COLO668 (cell line): ENCODE measurements around the gene MFSD6.

ENCODE experiments used
- DNase-seq: peaks from one replicate; lab custom pipeline; 2025; ENCODE audit not compliant: unreplicated experiment; lab: John Stamatoyannopoulos, UW

The MFSD6 gene

DNA sequence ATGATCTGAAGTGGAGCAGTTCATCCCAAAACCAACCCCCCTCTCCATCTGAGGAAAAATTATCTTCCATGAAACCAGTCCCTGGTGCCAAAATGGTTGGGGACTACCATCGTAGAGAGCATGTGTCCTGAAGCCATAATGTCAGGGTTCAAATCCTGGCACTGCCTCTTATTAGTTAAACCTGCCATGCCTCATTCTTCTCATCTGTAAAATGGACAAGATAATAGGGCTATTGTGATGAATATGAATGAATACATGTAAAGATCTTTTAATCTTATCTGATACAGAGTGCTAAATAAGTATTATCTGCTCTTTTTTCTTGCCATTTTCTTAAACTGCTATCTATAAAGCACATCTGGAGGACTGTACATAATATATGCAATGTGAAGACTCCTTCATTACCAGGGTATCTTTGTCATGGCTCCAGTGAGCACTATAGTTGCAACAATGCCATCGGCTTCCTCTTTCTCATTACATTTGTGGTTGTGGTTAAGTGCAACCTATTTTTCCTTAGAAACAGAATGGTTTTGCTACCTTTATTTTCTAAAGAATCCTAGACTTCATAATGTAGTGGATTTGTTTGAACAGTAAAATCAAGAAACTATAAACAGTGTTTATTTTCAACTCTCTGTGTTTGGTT lies 27.0 kb downstream of the MFSD6 start:
- no peak for DNase-seq

DNA sequence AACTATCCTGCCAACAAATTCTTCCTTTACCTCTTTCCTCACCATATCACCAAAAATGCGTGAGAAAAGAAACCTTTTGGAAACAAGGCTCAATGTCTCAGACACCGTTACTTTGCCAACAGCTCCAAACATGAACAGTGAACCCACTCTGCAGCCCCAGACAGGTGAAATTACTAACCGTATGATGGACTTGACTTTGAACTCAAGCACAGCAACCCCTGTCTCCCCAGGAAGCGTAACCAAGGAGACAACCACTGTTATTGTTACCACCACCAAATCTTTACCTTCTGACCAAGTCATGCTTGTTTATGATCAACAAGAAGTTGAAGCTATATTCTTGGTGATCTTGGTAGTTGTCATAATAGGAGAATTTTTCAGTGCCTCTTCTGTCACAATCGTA lies 28.4 kb downstream of the MFSD6 start:
- no peak for DNase-seq

DNA sequence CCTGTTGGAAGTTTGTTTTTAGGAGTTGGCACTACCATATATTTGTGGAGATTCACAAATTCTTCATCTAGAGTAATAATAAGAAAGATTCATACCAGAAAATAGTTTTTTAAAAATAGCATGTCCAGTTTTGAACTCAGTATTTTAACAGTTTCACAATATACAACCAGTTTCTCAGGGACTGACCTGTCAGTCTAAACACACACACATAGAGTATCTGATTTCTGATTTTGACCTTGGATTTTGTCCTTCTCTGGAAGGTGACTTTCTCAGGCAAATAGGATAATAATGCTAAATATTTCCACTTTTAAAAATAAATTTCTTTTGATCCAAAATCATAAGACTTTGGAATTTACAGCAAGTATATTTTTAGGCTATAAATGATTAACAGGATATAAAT lies 32.0 kb downstream of the MFSD6 start:
- DNase-seq = no peak

DNA sequence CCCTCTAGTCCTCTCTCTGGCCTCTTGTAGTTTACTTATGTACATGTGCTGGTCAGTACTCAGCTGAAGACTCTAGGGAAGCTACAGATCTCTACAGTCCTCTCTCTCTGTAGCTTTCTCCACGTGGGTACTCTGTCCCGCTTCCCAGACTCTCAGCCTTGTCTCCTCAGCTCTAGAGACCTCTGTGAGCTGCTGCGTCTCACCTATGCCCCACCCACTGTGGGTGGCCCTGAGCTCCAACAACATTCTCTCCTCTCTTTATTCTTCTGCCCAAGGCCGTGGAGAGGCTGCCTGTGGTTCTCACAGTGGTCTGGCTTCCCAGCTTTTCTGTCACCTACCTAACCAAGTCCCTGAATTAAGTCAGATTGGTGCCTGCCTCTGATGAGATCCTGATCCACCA lies 33.4 kb downstream of the MFSD6 start:
- DNase-seq = no peak

DNA sequence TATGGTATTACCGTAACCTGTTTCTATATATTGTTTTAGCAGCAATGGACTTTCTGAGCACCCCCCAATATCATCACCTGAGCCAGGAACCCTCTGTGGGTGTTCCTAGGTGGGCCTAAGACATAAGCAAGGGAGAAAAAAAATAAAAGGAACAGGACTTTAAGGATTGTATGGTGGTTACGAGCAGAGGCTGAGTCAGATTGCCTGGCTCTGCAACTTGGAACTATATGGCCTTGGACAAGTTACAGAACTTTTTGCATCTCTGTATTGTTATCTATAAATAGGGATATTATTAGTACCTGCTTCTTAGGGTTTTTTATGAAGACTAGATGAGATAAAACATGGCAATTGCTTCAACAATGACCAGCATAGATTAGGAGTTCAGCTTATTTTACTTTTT lies 34.9 kb downstream of the MFSD6 start:
- no peak for DNase-seq

DNA sequence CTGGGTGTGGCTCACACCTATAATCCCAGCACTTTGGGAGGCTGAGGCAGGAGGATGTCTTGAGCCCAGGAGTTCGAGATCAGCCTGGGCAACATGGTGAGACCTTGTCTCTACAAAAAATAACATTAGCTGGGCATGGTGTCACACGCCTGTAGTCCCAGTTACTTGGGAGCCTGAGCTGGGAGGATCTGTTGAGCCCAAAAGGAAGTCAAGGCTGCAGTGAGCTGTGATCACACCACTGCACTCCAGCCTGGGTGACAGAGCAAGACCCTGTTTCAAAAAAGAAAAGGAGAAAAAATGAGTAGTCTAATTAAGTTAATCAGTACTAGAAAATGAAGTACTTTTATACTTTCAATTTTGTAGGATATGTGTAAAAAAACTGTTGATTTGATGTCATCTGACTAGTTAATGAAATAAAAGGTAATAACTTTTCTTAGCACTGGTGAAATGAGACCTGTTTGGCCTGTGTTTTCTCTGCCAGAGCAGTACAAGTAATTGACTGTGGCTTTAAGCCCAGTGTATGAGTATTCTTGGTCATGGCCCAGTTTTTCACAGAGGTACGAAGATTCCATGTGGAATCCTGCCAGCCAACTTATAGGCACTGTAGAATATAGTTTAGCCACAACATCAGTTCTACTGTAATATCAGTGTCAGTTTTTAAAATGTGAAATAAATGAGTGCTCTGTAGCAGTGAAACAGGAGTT lies 35.8 kb downstream of the MFSD6 start:
- no peak for DNase-seq

DNA sequence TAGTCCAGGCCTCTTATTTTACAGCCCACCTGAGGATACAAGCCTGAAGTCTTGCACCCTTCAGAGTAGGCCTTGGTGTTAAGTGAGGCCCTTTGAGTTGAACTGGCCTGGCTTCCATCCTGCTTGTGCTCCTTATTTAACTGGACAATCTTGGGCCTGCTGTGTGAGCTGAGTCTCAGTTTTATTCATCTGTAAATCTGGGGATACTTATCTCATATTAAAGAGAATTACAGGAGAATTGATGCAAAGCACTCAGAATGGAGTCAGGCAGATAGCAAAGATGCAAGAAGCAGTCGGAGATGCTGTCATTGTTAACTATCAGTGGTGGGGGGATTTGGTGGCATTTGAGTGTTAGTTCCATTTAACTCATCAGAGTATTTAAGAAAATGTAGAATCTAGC lies 36.8 kb downstream of the MFSD6 start:
- no peak for DNase-seq

DNA sequence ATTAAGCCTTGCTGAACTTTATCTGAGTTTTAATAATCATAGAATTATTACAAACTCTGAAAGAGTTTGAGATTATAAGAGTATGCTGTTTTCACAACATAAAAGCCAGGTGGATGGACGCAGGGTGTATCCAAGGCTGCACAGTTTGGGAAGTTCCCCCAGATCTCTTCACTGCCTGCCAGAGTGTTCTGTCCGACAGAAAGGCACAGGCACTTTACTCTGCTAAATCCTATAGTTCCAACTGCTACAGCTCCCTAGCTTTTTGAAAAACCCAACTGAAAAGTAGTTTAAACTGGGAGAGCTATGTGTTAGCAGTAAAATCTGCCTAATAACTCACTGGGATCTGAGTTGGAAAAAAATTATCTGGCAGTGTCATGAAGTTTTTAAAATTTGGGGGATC lies 38.0 kb downstream of the MFSD6 start:
- no peak for DNase-seq

DNA sequence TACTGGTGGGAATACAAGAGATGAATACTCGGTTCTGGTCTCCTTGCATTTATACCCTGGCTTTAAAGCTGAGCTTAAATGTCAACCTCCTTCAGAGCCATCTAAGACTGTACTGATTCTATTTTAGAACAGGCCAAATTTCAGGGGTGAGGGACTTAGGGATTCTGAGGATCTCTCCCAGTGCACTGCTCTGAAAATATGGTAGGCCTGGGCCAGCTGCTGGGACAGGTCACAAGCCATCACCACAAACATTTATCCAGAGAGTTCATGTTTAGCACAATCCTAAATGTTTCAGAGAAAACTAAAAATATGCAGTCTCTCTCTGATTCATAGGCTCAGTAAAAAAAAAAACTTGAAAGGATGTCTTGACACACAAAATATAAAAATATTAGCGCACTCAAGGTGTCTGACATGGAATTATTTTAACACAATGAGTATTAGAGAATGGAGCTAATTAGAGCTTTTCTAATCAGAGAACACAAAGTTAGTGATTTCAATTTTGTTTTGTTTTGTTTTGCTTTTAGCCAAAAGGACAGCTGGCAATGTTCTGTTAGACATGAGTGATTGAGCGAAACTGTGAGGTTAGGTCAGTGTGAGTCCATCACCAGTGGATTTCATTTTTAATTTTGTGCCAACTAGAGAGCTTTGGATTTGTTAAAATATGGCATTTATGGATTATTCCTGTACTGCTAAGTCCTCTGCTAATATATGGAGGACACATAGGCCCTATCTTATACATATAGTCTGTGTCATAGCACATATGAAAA lies 38.8 kb downstream of the MFSD6 start:
- DNase-seq = no peak

DNA sequence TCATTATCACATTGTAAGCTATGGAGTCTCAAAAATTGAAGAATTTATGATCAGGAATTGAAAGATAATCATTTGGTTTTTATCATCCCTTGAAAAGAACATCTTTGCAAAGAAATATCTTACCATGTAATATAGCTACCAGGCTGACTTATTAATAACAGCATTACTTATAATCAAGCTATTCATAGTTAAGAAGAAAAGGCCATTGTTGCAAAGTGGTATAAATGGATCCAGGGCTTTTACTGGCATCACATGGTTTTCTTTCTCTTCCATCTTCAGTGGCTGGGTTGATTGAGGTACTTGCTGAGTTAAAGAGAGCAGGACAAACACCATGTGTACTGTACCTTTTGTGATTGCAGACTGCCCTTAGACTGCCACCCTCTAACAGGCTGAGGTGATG lies 39.6 kb downstream of the MFSD6 start:
- DNase-seq = no peak

DNA sequence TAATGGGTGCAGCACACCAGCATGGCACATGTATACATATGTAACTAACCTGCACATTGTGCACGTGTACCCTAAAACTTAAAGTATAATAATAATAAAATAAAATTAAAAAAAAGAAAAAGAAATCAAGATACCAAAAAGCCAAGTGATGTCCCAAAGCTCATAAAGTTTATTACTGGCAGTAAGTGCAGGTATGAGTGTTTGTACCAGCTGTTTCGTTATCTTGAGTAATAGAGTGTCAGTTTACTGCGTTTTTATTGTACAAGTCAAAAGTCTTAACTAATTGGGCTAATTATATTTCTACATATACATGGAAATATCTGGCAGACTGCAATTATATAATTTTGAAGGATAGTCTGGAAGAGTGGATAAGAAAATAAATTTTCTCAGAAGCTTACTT lies 41.8 kb downstream of the MFSD6 start:
- DNase-seq = no peak

DNA sequence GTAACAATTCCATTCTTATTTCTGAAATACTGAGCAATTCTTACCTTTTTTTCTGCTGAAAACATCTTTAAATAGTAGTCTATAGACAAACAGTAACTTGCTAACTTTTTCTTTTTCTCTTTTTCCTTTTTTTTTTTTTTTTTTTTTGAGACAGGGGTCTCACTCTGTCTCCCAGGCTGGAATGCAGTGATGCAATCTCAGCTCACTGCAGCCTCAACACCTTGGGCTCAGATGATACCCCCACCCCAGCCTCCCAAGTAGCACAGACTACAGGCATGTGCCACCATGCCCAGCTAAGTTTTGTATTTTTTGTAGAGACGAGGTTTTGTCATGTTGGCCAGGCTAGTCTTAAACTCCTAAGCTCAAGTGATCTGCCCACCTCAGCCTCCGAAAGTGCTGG lies 42.2 kb downstream of the MFSD6 start:
- DNase-seq = no peak

DNA sequence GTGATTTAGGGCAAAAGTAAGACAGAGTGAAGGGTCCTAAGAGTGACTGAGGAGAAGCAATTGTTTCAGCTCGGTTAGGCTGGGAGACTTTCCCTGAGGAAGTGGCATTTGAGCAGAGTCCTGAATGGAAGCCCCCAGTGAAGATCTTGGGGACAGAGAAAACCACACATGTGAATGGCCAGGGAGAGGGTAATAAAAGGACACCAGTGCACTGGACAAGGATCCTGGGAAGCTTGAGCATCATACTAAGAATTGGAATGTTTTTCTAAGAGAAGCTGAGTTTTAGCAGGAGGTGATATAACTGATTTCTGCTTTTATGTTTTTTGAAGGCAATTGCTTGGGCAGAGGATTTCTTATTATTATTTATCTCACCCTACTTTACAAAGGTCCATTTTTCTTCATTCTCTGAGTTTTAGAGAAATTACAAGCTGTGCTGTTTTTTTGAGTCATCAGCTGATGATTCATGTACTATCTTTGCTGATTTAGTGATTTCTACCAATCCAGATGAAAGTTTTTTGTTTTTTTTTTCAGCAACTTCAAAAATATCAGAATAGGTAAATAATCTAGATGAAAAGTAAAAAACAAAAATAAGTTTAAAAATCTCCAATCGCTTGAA lies 43.5 kb downstream of the MFSD6 start:
- no peak for DNase-seq

DNA sequence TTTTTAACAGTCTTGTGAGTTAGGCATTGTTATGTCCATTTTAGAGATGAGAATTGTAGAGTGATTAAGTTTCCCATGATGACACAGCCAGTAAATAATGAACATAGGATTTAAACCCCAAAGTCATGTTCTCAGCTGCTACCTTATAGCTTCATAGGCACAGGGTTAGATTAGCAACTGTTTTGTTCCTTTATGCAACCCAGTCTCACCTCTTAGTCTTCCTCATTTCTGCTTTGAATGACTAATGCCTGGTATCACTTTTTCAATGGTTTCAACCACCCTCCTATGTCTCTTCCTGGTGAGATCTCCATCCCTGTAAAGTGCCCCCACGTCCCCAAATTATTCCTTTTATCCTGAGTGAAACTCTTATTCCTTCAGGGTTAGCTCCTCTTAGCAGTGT lies 44.3 kb downstream of the MFSD6 start:
- no peak for DNase-seq

DNA sequence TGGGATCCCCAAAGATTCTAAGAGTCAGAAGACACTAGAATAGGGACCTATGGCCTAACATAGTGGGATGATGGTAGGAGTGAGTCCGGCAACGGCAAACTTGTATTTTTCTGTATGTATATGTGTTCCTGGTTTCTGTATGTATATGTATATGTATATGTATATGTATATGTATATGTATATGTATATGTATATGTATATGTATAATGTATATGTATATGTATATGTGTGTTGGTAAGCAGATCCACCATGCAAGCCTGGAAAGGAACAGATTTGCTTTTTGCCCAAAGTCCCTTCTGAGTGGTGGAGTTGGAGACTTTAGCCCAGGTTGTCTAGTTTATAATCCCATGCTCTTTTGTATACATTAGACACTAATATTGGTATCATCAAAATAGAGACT lies 46.6 kb downstream of the MFSD6 start:
- no peak for DNase-seq

DNA sequence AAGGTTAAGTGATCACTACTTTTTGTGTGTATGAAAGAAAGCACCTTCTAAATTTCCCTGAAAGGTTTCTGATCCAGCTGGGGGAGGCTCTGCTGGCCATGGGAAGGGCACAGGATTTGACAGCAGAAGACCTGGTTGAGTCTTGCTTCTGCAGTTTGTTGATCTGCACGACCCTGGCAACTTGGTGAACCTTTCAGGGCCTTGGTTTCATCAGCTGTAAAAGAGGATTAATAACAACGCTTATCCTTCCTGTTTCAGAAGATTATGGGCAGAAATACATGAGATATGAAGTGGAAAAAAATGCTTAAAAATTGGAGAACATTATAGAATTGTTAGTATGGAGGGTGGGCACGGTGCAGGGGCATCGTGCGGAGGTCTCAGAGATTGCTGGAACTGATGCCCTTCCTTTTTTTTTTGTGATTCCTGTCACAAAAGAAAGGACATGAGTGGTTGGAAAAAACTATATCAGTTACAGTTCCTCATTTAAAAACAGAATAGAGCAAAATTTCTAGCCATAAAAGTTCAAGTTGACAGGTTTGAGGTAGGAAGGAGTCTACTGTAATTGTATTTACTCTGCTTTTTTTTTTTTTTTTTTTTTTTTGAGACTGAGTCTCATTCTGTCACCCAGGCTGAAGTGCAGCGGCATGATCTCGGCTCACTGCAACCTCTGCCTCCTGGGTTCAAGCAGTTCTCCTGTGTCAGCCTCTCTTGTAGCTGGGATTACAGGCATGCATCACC lies 47.4 kb downstream of the MFSD6 start:
- no peak for DNase-seq

DNA sequence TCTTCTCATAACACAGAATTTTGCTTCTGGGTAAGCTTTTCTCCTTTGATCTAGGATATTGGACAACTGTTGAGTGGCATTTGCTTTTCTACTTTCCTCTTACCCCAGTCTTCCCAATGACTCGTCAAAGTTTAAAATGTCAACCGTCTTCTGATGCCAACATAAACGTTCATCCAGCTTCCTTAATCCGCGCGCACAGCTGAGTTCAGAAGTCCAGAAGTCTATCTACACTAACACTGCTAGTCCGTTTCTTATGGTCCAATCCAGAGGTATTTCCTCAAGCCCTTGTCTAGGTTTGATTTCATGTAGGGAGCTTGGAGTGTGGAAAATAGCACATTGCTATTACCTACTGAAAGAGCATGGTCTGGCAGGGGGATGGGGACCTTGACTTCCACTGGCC lies 48.7 kb downstream of the MFSD6 start:
- no peak for DNase-seq

DNA sequence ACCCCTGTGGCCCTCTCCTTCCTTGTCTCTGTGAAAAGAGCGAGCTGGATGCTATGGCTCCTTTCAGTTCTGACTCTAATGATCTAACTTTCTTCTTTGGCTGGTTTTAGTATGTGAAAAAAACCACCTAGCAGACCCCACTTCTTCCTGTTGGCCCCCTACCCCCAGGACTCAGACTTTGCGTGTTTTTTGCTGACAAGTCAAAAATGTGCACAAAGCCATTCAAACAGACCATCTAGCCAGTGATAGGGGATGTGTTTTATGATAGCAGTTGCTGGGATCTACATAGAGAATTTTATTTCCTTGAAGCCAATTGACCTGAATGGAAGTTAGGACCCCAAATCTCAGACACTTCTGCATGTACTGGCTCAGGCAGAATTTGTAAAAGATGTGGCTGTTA lies 49.1 kb downstream of the MFSD6 start:
- DNase-seq = no peak

DNA sequence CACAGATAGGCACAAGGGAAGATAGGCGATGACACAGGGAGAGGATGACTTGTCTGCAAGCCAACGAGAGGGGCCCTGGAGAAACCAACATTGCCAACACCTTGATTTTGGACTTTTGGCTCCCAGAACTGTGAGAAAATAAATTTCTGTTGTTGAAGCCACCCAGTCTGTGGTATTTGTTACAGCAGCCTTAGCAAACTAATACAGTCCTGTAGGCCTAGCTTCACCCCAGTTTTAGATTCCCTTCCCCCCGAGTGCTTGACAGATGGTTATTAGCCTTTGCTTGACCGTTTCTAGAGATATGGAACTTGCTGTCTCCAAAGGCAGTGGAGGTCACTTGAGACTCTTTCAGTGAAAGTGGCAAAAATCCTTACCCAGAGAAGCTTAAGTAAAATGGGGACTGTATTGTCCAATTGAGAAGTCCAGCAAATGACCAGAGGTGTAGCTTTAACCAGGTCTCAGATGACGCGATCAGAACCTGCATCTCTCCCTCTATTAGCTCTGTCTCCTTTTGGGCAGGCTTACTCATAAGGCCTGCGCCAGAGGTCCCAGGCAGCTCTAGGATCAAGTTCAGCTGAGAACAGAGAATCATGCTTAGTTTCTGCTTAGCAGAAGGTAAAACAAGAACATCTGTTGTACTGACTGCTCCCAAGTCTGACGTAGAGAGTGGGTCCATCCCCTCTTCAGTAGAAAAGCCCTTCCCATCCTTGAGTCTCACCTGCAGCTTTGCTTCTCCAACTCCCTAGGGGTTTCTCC lies 50.4 kb downstream of the MFSD6 start:
- no peak for DNase-seq

DNA sequence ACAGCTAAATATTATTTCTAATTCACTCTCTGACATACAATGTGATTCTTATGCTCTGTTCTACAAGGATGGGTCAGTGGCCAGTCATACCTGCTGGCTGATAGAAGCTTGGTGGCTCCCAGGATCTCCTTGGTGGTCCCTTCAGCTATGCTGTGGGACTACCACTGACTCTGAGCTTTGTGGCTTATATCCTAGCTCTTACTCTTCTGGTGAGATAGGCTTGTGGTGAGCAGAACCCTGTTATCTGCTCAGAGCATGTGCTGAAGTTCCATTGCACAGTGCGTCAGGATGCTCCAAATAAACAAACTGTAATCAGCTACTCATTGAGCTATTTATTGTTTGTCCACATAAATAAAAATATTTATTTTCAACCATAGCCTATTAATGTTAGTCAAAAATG lies 51.7 kb downstream of the MFSD6 start:
- no peak for DNase-seq

DNA sequence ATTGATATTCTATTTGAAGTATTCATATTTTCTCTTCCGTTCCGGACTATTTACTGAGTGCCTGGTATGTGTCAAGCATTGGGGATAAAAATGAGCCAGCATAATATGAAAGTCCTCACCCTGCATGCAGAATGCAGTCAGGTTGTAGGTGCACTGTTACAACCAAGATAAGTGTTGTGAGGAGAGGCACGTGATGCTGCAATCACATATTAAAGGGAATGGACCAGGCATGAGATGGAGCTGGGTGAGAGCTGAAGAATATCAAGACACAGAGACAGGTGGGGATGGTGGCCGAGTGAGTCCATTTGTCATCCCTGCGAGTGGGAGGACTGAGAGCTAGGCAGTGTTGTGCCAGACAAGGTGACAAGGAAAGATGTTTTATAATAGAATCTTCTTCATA lies 52.3 kb downstream of the MFSD6 start:
- DNase-seq = no peak
